ENCODE measurements around the gene KNDC1.

KNDC1 gene

DNA sequence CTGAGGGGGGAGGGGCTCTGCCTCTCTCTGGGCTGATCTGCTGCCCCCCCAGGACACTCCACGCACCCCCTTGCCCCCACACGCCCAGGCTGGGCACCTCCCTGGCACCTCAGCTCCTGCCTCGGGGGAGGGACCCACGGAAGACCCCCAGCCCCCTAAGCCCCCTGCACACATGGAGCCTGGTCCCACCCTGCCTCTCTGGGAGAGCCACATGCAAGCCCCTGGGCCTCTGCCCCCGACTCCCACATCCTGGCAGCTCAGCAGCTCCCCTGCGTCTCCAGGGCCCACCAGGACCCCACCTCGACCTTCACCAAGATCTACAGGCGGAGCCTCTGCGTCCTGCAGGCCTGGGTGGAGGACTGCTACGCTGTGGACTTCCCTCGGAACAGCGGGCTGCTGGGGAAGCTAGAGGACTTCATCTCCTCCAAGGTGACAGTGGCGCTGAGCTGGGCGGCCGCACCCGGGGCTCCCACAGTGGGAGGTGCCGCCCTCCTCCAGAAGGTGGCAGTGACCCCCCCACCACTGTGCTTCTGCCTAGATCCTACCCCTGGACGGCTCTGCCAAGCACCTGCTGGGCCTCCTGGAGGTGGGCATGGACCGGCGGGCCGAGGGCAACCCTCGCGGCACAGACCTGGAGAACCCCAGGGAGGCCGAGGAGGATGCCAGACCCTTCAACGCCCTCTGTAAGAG lies 51.3 kb downstream of the KNDC1 start:
- H3K9ac ChIP-seq (ENCODE audit: insufficient read length), result no peak overlapping the region
- DNase-seq (ENCODE audit: low read depth, low spot score), result no peak
- H3K9me3 ChIP-seq (ENCODE audit: low read depth, low read length), result no peaks in the 10 kb centered on the region
- no peak overlapping the region for H3K4me3 ChIP-seq
- no peaks in the 10 kb centered on the region for H3K36me3 ChIP-seq (ENCODE audit: insufficient read depth, low read length)
- TF ChIP-seq FOXP2 (optimal IDR thresholded peaks at IDR 0.05; ENCODE audit: control extremely low read depth, extremely low read length, insufficient read depth) (no peak), EZH2 (IDR thresholded peaks at IDR 0.05) (no peak), POLR2AphosphoS5 (IDR thresholded peaks at IDR 0.05; ENCODE audit: borderline replicate concordance, low read depth, low read length) (no peak)
- H3K27ac ChIP-seq, result no peak overlapping the region

DNA sequence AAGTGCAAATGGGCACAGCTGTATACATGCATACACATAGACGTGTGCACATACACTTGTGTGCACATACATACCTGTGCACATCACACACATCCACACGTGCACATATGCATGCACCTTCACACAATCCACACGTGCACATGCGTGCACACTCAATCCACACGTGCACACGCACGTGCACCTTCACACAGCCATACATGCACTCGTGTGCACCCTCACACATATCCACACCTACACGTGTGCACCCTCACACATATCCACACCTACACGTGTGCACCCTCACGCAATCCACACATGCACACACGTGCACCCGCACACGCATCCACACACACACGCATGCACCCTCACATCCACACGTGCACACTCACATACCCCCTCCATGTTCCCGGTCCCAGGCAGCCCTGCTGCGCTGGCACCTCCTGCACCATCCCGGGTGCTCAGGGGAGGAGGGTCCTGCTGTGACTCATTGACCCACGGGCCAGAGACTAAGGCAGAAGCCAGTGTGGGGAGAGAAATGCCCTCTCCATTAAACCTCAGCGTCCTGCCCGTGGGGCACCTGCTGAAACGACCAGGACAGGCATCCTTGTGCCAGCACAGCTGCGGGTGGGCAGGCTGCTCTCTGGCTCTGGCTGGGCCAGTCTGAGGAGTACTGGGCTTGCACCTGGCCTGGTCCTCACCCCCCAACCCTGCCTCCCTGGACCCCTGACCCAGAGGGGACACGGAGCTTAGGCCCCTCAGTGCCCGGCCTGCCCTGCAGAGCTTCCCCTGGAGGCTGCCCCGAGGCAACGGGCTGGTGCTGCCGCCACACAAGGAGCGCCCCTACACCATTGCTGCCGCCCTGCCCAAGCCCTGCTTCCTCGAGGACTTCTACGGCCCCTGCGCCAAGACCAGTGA lies 52.2 kb downstream of the KNDC1 start:
- Histone ChIP-seq H3K9me3 (ENCODE audit: low read depth, low read length) (no peaks in the 10 kb centered on the region), H3K9ac (ENCODE audit: insufficient read length) (no peak overlapping the region), H3K36me3 (ENCODE audit: insufficient read depth, low read length) (no peaks in the 10 kb centered on the region), H3K27ac (no peak overlapping the region), H3K4me3 (no peak overlapping the region)
- TF ChIP-seq EZH2 (IDR thresholded peaks at IDR 0.05) (no peak), FOXP2 (optimal IDR thresholded peaks at IDR 0.05; ENCODE audit: control extremely low read depth, extremely low read length, insufficient read depth) (no peak), POLR2AphosphoS5 (IDR thresholded peaks at IDR 0.05; ENCODE audit: borderline replicate concordance, low read depth, low read length) (no peak)
- no peak for DNase-seq (ENCODE audit: low read depth, low spot score)

DNA sequence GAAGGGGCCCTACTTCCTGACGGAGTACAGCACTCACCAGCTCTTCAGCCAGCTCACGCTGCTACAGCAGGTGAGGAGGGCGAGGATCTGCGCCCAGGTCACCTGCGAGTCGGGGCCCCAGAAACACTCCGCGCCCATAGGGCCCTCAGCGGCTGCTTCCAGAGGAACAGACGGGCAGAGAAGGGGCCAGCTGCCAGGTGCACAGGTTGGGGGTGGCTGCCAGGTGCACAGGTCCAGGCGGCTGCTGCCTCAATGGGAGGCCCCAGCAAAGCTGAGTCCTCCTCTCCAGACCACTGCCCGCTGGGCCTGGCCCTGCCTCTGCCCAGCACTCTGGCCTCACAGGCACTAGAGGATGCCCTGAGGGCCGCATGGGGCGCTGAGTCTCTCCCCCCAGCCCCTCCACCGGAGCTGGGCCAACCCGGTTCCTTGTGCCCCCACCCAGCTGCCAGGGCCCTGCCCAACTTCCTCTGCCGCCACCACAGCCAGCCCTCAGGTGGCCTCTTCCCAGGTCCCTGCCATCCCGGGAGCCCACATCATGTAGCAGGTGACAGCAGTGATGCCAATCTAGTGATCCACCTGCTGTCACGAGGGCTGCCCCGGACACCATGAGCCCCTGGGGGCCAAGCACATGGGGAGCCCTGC lies 53.0 kb downstream of the KNDC1 start:
- H3K4me3 ChIP-seq, result no peak overlapping the region
- TF ChIP-seq FOXP2 (optimal IDR thresholded peaks at IDR 0.05; ENCODE audit: control extremely low read depth, extremely low read length, insufficient read depth), result no peak
- no peak for TF ChIP-seq POLR2AphosphoS5 (IDR thresholded peaks at IDR 0.05; ENCODE audit: borderline replicate concordance, low read depth, low read length)
- TF ChIP-seq EZH2 (IDR thresholded peaks at IDR 0.05), result no peak
- no peak overlapping the region for H3K27ac ChIP-seq
- DNase-seq (ENCODE audit: low read depth, low spot score), result no peak
- no peak overlapping the region for H3K9ac ChIP-seq (ENCODE audit: insufficient read length)
- H3K9me3 ChIP-seq (ENCODE audit: low read depth, low read length), result no peaks in the 10 kb centered on the region
- no peaks in the 10 kb centered on the region for H3K36me3 ChIP-seq (ENCODE audit: insufficient read depth, low read length)

- no peak for TF ChIP-seq EZH2 (IDR thresholded peaks at IDR 0.05)
- no peak for TF ChIP-seq POLR2AphosphoS5 (IDR thresholded peaks at IDR 0.05; ENCODE audit: borderline replicate concordance, low read depth, low read length)
- TF ChIP-seq FOXP2 (optimal IDR thresholded peaks at IDR 0.05; ENCODE audit: control extremely low read depth, extremely low read length, insufficient read depth), result no peak
- Histone ChIP-seq H3K4me3 (no peak overlapping the region), H3K36me3 (ENCODE audit: insufficient read depth, low read length) (no peaks in the 10 kb centered on the region), H3K9ac (ENCODE audit: insufficient read length) (no peak overlapping the region), H3K9me3 (ENCODE audit: low read depth, low read length) (no peaks in the 10 kb centered on the region), H3K27ac (no peak overlapping the region)
- DNase-seq (ENCODE audit: low read depth, low spot score), result no peak
These were observed 53.8 kb downstream of the KNDC1 start for GRCh38 chr10:133213641-133214467.

DNA sequence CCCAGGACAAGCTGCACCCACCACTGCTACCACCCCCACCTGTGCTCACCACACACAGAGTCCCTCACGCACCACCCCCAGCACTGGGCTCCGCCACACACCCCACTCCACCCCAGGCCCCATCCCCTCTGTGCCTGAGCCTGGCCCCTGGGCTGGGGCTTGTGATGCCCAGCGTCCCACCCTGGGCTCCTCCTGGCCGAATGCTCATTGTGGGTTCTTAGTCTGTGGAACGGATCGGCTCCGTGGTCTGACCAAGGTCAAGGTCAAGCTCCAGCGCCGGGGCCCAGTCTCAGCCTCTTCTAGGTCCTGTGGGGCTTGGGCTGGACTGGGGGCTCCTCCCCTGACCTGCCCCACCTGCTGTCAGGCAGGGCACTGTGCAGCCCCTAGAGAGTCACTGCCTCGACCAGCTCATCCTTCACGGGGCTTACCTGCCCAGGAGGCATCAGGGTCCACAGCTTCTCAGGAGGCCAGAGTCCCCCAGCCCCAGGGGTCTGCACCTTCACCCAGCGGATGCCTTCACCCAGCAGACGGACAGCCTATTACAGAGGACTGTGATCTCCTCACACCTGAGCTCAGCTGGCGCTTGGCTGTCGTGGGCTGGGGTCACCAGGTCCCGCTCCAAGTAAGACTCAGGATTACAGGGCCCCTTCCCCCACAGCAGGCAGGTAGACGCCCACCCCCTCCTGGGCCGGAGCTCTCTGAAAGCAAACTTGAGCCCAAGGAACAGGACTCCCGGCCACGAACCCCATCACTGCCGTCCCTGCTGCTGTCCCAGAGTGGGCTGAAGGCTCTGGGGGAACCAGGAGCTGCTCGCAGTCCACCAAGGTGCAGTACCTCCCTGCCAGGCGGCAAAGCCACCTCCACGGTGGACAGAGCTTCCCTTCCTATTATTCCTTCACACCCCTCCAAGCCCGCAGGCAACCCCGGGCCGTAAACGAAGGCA lies 54.7 kb downstream of the KNDC1 start:
- TF ChIP-seq EZH2 (IDR thresholded peaks at IDR 0.05) (no peak), POLR2AphosphoS5 (IDR thresholded peaks at IDR 0.05; ENCODE audit: borderline replicate concordance, low read depth, low read length) (no peak), FOXP2 (optimal IDR thresholded peaks at IDR 0.05; ENCODE audit: control extremely low read depth, extremely low read length, insufficient read depth) (no peak)
- H3K36me3 ChIP-seq (ENCODE audit: insufficient read depth, low read length), result no peaks in the 10 kb centered on the region
- H3K4me3 ChIP-seq, result no peak overlapping the region
- no peaks in the 10 kb centered on the region for H3K9me3 ChIP-seq (ENCODE audit: low read depth, low read length)
- no peak overlapping the region for H3K27ac ChIP-seq
- no peak overlapping the region for H3K9ac ChIP-seq (ENCODE audit: insufficient read length)
- no peak for DNase-seq (ENCODE audit: low read depth, low spot score)

DNA sequence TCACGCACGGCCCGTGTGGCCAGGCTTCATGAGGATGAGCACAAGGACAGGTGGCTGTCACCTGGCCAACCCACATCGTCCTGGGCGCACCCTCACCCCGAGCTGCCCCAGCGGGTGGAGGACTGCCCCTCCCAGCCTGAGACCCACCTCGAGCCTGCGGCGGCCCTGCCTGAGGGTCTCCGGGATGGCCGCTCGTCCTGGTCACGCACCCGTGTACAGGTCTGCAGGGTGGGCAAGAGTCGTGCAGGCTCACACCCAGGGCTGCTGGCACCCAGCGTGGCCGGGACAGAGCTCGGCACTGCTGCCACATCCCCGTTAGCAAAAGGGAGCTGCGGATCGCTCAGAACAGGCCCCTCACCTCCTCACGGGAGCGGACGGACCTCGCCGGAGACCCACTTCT lies 55.6 kb downstream of the KNDC1 start:
- Histone ChIP-seq H3K27ac (no peak overlapping the region), H3K9me3 (ENCODE audit: low read depth, low read length) (no peaks in the 10 kb centered on the region), H3K4me3 (no peak overlapping the region), H3K36me3 (ENCODE audit: insufficient read depth, low read length) (no peaks in the 10 kb centered on the region), H3K9ac (ENCODE audit: insufficient read length) (no peak overlapping the region)
- no peak for DNase-seq (ENCODE audit: low read depth, low spot score)
- TF ChIP-seq EZH2 (IDR thresholded peaks at IDR 0.05), result no peak
- TF ChIP-seq POLR2AphosphoS5 (IDR thresholded peaks at IDR 0.05; ENCODE audit: borderline replicate concordance, low read depth, low read length), result no peak
- no peak for TF ChIP-seq FOXP2 (optimal IDR thresholded peaks at IDR 0.05; ENCODE audit: control extremely low read depth, extremely low read length, insufficient read depth)

DNA sequence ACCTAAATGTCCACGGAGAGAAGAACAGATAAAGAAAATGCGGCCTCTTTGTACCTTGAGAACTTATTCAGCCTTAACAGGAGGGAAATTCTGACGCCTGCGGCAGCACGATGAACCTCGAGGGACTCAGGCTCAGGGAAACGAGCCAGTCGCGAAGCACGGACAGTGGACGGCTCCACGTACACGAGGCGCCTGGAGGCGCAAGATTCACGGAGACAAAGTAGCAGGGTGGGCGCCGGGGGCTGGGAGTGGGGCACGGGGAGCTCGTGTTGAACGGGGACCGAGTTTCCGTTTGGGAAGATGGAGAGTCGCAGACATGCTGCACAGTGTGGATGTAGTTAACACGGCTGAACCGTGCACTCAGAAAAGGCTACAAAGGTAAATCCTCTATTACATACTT lies 56.8 kb downstream of the KNDC1 start:
- no peak for DNase-seq (ENCODE audit: low read depth, low spot score)
- Histone ChIP-seq H3K9me3 (ENCODE audit: low read depth, low read length) (no peaks in the 10 kb centered on the region), H3K27ac (no peak overlapping the region), H3K9ac (ENCODE audit: insufficient read length) (no peak overlapping the region), H3K36me3 (ENCODE audit: insufficient read depth, low read length) (no peaks in the 10 kb centered on the region), H3K4me3 (no peak overlapping the region)
- no peak for TF ChIP-seq EZH2 (IDR thresholded peaks at IDR 0.05)
- TF ChIP-seq FOXP2 (optimal IDR thresholded peaks at IDR 0.05; ENCODE audit: control extremely low read depth, extremely low read length, insufficient read depth), result no peak
- no peak for TF ChIP-seq POLR2AphosphoS5 (IDR thresholded peaks at IDR 0.05; ENCODE audit: borderline replicate concordance, low read depth, low read length)

All from SK-N-MC (cell line).